MM.1S (cell line): ENCODE measurements around the gene GFER.

Source experiments
- DNase-seq: peaks from one replicate; pipeline ENCODE4 v3.0.0-alpha.2; 2015
- H2AFZ ChIP-seq: fragments of 300-600 bp; sonication (generic); 2 replicates; pipeline ENCODE4 v1.6.0; 2016; ENCODE audit warnings: antibody characterized with exemption, low read length
- H3F3A ChIP-seq: fragments of 300-600 bp; sonication (generic); 2 replicates; pipeline ENCODE4 v1.6.1; 2016; ENCODE audit warnings: mild to moderate bottlenecking, antibody characterized with exemption, low read length, moderate library complexity, mixed read lengths; ENCODE audit not compliant: insufficient read depth
- H3K27ac ChIP-seq: fragments of 300-600 bp; sonication (generic); 2 replicates; pipeline ENCODE4 v1.5.1; 2016; ENCODE audit warnings: mild to moderate bottlenecking, low read length
- H3K27me3 ChIP-seq: fragments of 300-600 bp; sonication (generic); replicated peaks from 2 replicates; pipeline ENCODE4 v1.6.0; 2016; ENCODE audit warnings: low read length; ENCODE audit not compliant: insufficient read depth
- H3K36me3 ChIP-seq: fragments of 300-600 bp; sonication (generic); replicated peaks from 2 replicates; pipeline ENCODE4 v1.6.1; 2016; ENCODE audit warnings: mild to moderate bottlenecking, low read length, mixed read lengths; ENCODE audit not compliant: insufficient read depth
- H3K4me1 ChIP-seq: fragments of 300-600 bp; sonication (generic); 2 replicates; pipeline ENCODE4 v1.6.1; 2016; ENCODE audit warnings: low read length, mixed read lengths
- H3K4me2 ChIP-seq: fragments of 300-600 bp; sonication (generic); 2 replicates; pipeline ENCODE4 v1.6.0; 2016; ENCODE audit warnings: low read depth, low read length
- H3K4me3 ChIP-seq: fragments of 300-600 bp; sonication (generic); 2 replicates; pipeline ENCODE4 v1.5.1; 2016; ENCODE audit warnings: low read length, mixed read lengths
- H3K79me2 ChIP-seq: fragments of 300-600 bp; sonication (generic); 2 replicates; pipeline ENCODE4 v1.6.1; 2016; ENCODE audit warnings: mixed run types, low read length, mixed read lengths
- H3K9ac ChIP-seq: fragments of 300-600 bp; sonication (generic); 2 replicates; pipeline ENCODE4 v1.6.1; 2016; ENCODE audit warnings: low read length, mixed read lengths
- H3K9me2 ChIP-seq: fragments of 300-600 bp; sonication (generic); replicated peaks from 2 replicates; pipeline ENCODE4 v1.6.1; 2016; ENCODE audit warnings: mild to moderate bottlenecking, low read length, mixed read lengths; ENCODE audit not compliant: insufficient read depth
- H3K9me3 ChIP-seq: fragments of 300-600 bp; sonication (generic); replicated peaks from 2 replicates; pipeline ENCODE4 v1.6.1; 2016; ENCODE audit warnings: mild to moderate bottlenecking, low read length, mixed read lengths; ENCODE audit not compliant: insufficient read depth
- H4K20me1 ChIP-seq: fragments of 300-600 bp; sonication (generic); 2 replicates; pipeline ENCODE4 v1.6.1; 2016; ENCODE audit warnings: mild to moderate bottlenecking, low read length, moderate library complexity, mixed read lengths; ENCODE audit not compliant: insufficient read depth
- EZH2 ChIP-seq: fragments of 300-600 bp; sonication (generic); optimal IDR thresholded peaks from 2 replicates; pipeline ENCODE3; 2017; ENCODE audit warnings: low read depth, mild to moderate bottlenecking, antibody characterized with exemption, low read length, mixed read lengths
- EZH2phosphoT487 ChIP-seq: fragments of 300-600 bp; sonication (generic); IDR thresholded peaks from 2 replicates; pipeline ENCODE4 v1.6.1; 2018; ENCODE audit warnings: antibody characterized with exemption, low read length
- TF ChIP-seq, protein P1 (sequence below): fragments of 300-600 bp; sonication (generic); IDR thresholded peaks from 2 replicates; pipeline ENCODE4 v1.5.1; 2016; ENCODE audit warnings: antibody characterized with exemption, low read length, mixed read lengths

GFER gene

DNA sequence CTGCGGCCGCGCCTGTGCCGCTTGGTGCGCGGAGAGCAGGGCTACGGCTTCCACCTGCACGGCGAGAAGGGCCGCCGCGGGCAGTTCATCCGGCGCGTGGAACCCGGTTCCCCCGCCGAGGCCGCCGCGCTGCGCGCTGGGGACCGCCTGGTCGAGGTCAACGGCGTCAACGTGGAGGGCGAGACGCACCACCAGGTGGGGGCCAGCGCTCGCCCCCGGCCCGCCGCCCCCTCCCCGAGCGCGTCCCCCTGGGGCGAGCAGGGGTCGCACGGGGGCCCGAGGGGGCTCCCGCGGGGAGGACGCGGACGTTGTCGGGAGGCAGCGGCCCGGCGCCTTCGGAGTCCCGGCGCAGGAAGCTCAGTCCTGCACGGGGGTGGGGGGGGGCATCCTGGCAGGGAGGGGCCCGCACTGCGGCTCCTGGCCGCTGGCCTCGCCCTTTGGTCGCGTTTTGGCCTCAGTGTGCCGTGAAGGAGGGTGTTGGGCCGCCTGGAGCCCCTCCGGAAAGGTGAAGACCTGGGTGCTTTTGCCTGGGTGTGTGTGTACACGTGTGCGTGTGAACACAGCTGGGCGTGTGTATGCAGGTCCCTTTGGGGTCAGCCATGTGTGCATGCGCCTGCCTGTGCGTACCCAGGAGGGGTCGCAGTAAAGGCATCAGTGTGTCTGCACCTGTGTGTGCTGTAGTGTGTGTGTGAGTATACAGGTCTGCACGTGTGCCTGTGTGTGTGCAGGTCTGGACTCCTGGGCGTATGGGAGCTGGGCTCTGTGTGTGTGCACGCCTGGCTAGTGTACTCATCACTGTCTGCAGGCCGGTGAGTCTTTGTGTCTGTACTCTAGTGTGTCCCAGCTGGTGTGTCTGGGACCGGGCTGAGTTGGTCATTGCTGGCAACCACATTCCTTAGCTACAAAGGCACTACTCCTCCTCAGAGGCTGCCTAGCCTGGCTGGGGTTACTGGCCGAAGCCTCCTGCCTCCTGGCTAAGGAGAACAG is 43.3 kb downstream of the GFER start:
- Histone ChIP-seq H3K9me2 (no peaks in the 10 kb centered on the region), H3F3A (no peaks in the 10 kb centered on the region; the same call in 1 of the 2 replicates), H4K20me1 (no peaks in the 10 kb centered on the region), H2AFZ (no peak overlapping the region), H3K9me3 (no peaks in the 10 kb centered on the region), H3K4me1 (peaks cover 8% of the 10 kb centered on the region; the same call in 1 of the 2 replicates), H3K4me3 (peak overlapping the region; percentile 34; the same call in 1 of the 2 replicates), H3K79me2 (no peaks in the 10 kb centered on the region), H3K9ac (no peak overlapping the region), H3K27ac (no peak overlapping the region), H3K4me2 (peak overlapping the region; percentile 62; the same call in 1 of the 2 replicates), H3K27me3 (peaks cover 39% of the 10 kb centered on the region), H3K36me3 (no peaks in the 10 kb centered on the region)
- TF ChIP-seq EZH2phosphoT487 (no peak), EZH2 (no peak)
- TF ChIP-seq, protein P1, sequence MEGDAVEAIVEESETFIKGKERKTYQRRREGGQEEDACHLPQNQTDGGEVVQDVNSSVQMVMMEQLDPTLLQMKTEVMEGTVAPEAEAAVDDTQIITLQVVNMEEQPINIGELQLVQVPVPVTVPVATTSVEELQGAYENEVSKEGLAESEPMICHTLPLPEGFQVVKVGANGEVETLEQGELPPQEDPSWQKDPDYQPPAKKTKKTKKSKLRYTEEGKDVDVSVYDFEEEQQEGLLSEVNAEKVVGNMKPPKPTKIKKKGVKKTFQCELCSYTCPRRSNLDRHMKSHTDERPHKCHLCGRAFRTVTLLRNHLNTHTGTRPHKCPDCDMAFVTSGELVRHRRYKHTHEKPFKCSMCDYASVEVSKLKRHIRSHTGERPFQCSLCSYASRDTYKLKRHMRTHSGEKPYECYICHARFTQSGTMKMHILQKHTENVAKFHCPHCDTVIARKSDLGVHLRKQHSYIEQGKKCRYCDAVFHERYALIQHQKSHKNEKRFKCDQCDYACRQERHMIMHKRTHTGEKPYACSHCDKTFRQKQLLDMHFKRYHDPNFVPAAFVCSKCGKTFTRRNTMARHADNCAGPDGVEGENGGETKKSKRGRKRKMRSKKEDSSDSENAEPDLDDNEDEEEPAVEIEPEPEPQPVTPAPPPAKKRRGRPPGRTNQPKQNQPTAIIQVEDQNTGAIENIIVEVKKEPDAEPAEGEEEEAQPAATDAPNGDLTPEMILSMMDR, result no peak
- peak; percentile 7 for DNase-seq

- no peak overlapping the region for H3K9ac ChIP-seq
- H3K36me3 ChIP-seq, result no peaks in the 10 kb centered on the region
- no peaks in the 10 kb centered on the region for H3K9me3 ChIP-seq
- no peaks in the 10 kb centered on the region for H3K9me2 ChIP-seq
- H3K27ac ChIP-seq, result no peak overlapping the region
- H2AFZ ChIP-seq, result no peak overlapping the region
- no peak overlapping the region for H3K4me2 ChIP-seq
- peak; percentile 5 for DNase-seq
- H3K27me3 ChIP-seq, result peaks cover 39% of the 10 kb centered on the region
- H3F3A ChIP-seq, result no peaks in the 10 kb centered on the region; the same call in 1 of the 2 replicates
- no peak overlapping the region for H3K4me3 ChIP-seq
- no peaks in the 10 kb centered on the region for H3K79me2 ChIP-seq
- TF ChIP-seq EZH2 (no peak), EZH2phosphoT487 (no peak)
- TF ChIP-seq, protein P1, result no peak
- H3K4me1 ChIP-seq, result peaks cover 8% of the 10 kb centered on the region; the same call in 1 of the 2 replicates
- no peaks in the 10 kb centered on the region for H4K20me1 ChIP-seq
Observed at GRCh38 chr16:2028146-2028545, 44.2 kb downstream of the GFER start.

GRCh38 chr16:2028620-2029220 is 44.7 kb downstream of the GFER start:
- no peak overlapping the region for H3K4me3 ChIP-seq
- no peaks in the 10 kb centered on the region for H3K9me2 ChIP-seq
- no peak overlapping the region for H3K9ac ChIP-seq
- peaks cover 40% of the 10 kb centered on the region for H3K27me3 ChIP-seq
- no peak overlapping the region for H3K27ac ChIP-seq
- no peaks in the 10 kb centered on the region for H3K36me3 ChIP-seq
- no peak overlapping the region for H2AFZ ChIP-seq
- no peaks in the 10 kb centered on the region for H4K20me1 ChIP-seq
- DNase-seq, result no peak
- no peaks in the 10 kb centered on the region for H3K9me3 ChIP-seq
- H3F3A ChIP-seq, result no peaks in the 10 kb centered on the region; the same call in 1 of the 2 replicates
- peaks cover 4% of the 10 kb centered on the region; the same call in 1 of the 2 replicates for H3K4me1 ChIP-seq
- TF ChIP-seq EZH2phosphoT487, result no peak
- TF ChIP-seq, protein P1, result no peak
- TF ChIP-seq EZH2, result no peak
- H3K4me2 ChIP-seq, result no peak overlapping the region
- H3K79me2 ChIP-seq, result no peaks in the 10 kb centered on the region
